Heart right ventricle (tissue), 16 donors: ENCODE measurements around the gene CEP131. TPM values are rescaled to one million over a fixed set of nuclear protein-coding genes. Genes with fewer than 3 reads are reported as not detected.

Source experiments
- ATAC-seq, 8 donors: fragments of 200-7000 bp; cut with Tn5 transposase; one replicate each; pipeline ENCODE4 v1.9.1; 2020; ENCODE audit warnings: mild to moderate bottlenecking in 8 of 8, moderate library complexity in 8 of 8, moderate number of reproducible peaks in 1 of 8
- DNase-seq, 2 donors: peaks; one replicate each; pipeline ENCODE4 v3.0.0-alpha.2; 2020
- H3K27ac ChIP-seq, 10 donors: fragments of 200-600 bp; sonication (generic) in 2 of 10; one replicate each; pipeline versions ENCODE4 v1.5.0 to v1.8.0; 2020 to 2022; ENCODE audit warnings: mild to moderate bottlenecking in 3 of 10
- H3K27me3 ChIP-seq, 7 donors: fragments of 200-600 bp; one replicate each; pipeline ENCODE4 v1.8.0; 2021 to 2022; ENCODE audit warnings: mild to moderate bottlenecking in 2 of 7
- H3K36me3 ChIP-seq, 9 donors: fragments of 200-600 bp; sonication (generic) in 1 of 9; one replicate each; pipeline versions ENCODE4 v1.5.0 to v1.8.0; 2020 to 2022; ENCODE audit warnings: mild to moderate bottlenecking in 2 of 9
- H3K4me1 ChIP-seq, 9 donors: fragments of 200-600 bp; sonication (generic) in 1 of 9; one replicate each; pipeline versions ENCODE4 v1.5.0 to v1.8.0; 2020 to 2022; ENCODE audit warnings: mild to moderate bottlenecking in 4 of 9
- H3K4me3 ChIP-seq, 10 donors: fragments of 200-600 bp; sonication (generic) in 2 of 10; one replicate each; pipeline versions ENCODE4 v1.5.0 to v1.8.0; 2020 to 2022; ENCODE audit warnings: mild to moderate bottlenecking in 7 of 10, moderate library complexity in 2 of 10
- H3K9me3 ChIP-seq, 11 donors: fragments of 200-600 bp in 10 of 11; sonication (generic) in 2 of 11; one replicate each; pipeline versions ENCODE4 v1.5.0 to v1.8.0; 2013 to 2022; ENCODE audit warnings: mild to moderate bottlenecking in 2 of 11, control low read depth in 1 of 11, moderate library complexity in 1 of 11
- CTCF ChIP-seq, 9 donors: fragments of 200-600 bp; sonication (generic) in 2 of 9; IDR thresholded peaks; one replicate each; pipeline versions ENCODE4 v1.5.0 to v1.8.0; 2021 to 2022; ENCODE audit warnings: antibody characterized with exemption in 9 of 9, mild to moderate bottlenecking in 5 of 9, moderate library complexity in 1 of 9
- WGBS, 2 donors: extraction: QIAGEN DNeasy Blood & Tissue Kit; methylation state at CpG; one replicate each; pipeline ENCODE4 v1.1.7; 2013; ENCODE audit warnings: inconsistent platforms in 1 of 2; 5-methylcytosine and 5-hydroxymethylcytosine counted together
- intact Hi-C, 10 donors: fragments of 100-400 bp; cut with DNase I; formaldehyde crosslinking; loops; one replicate each; pipeline versions ENCODE4 v1.11.1 to v1.14.2; 2022
- polyA plus RNA-seq, 2 donors: library from polyadenylated mRNA; stranded (reverse); fragments of 200-250 nt; gene quantifications; one replicate each; pipeline ENCODE4 v1.2.3, GENCODE V29; 2013
- total RNA-seq, 10 donors: library from RNA; stranded (reverse); fragmentation: NEBNext Ultra II Directional in 3 of 10; extraction: Animal tissue kit (Norgen Biotek cat#: 25700) in 3 of 10; gene quantifications; one replicate each; pipeline versions ENCODE4 v1.2.1 to v1.2.4, GENCODE V29; 2021 to 2023
- donor health status: Arrhythmogenic right ventricular cardiomyopathy.
- donor health status: ischemic (EF 13 %, LVEDD 7.1; RV severe dilation, severe dysfunction).
- donor health status: healthy with polysubstance abuse.
- donor health status: DM: no; HTN: yes; CAD: no.
- donor health status: DM: no; HTN: no; CAD: no.
- donor health status: ischemic (EF 25% LVEDD 6.9; RV normal size, moderate dysfunction).
- donor health status: ischemic (EF 25% LVEDD 5.7; RV mildly dilated, moderate dysfunction).
- donor health status: healthy.
- donor health status: DM: yes; HTN: yes; CAD: no.
- donor health status: Ischemic cardiomyopathy.
- donor health status: ischemic (EF 35%, LVEDD 5.7; RV mildly dilated, moderate dysfunction).
- donor health status: nonischemic (EF 11% LVEDD 7.7; RV severe dilation, severe dysfunction).
- donor health status: DM: yes; HTN: yes; CAD: no.
- donor health status: PGD.
- donor health status: ischemic (EF 29% LVEDD 5.4; RV normal size, mild dysfunction).
- donor health status: nonischemic (EF 23%, LVEDD 6.1; RV moderate dilation, normal function).

The CEP131 gene
- total and polyA plus RNA-seq, 12 donors, result 6.4 to 20.9 (median 8.0) TPM

GRCh38 chr17:81204578-81204977 lies 18.2 kb downstream of the CEP131 start:
- H3K4me1 ChIP-seq, result no peaks in the 10 kb centered on the region
- 89 to 93% methylated on average over 10 of the region's 10 CpGs for WGBS, 2 donors
- intact Hi-C loops, result loop anchor here in 2 of 10 donors (5.0 to 10.0 kb wide), 2 partner anchors 62 to 190 kb away; no protein-coding TSS in a partner anchor
- H3K27me3 ChIP-seq, result no peaks in the 10 kb centered on the region
- H3K4me3 ChIP-seq, result no peak overlapping the region
- no peak for ATAC-seq
- H3K36me3 ChIP-seq, result peaks cover 0 to 42% (median 0%) of the 10 kb centered on the region in 9 donors
- no peak for DNase-seq
- H3K9me3 ChIP-seq, result no peaks in the 10 kb centered on the region
- H3K27ac ChIP-seq, result no peak overlapping the region
- TF ChIP-seq CTCF (IDR thresholded peaks at IDR 0.05), result no peak

GRCh38 chr17:81203136-81203535 lies 19.6 kb downstream of the CEP131 start:
- ATAC-seq, result no peak
- 92 to 97% methylated on average over 20 of the region's 20 CpGs for whole genome bisulfite sequencing, 2 donors
- Histone ChIP-seq H3K27ac (no peak overlapping the region), H3K27me3 (no peaks in the 10 kb centered on the region), H3K9me3 (no peaks in the 10 kb centered on the region), H3K4me3 (no peak overlapping the region), H3K36me3 (peaks cover 0 to 48% (median 0%) of the 10 kb centered on the region in 9 donors), H3K4me1 (peaks cover 0 to 11% (median 0%) of the 10 kb centered on the region in 9 donors)
- DNase-seq, result no peak
- intact Hi-C loops, result loop anchor here in 2 of 10 donors (5.0 to 10.0 kb wide), 2 partner anchors 61 to 188 kb away; no protein-coding TSS in a partner anchor
- no peak for TF ChIP-seq CTCF (IDR thresholded peaks at IDR 0.05)

- peaks cover 0 to 54% (median 0%) of the 10 kb centered on the region in 9 donors for H3K36me3 ChIP-seq
These were observed 20.4 kb downstream of the CEP131 start for GRCh38 chr17:81202318-81202717.

More at GRCh38 chr17:81202318-81202717, 20.4 kb downstream of the CEP131 start:
- intact Hi-C loops, result loop anchor here in 2 of 10 donors (5.0 to 10.0 kb wide), 2 partner anchors 60 to 188 kb away; no protein-coding TSS in a partner anchor
- DNase-seq (no peak), ATAC-seq (no peak)
- H3K27ac ChIP-seq, result no peak overlapping the region
- TF ChIP-seq CTCF (IDR thresholded peaks at IDR 0.05), result no peak
- H3K9me3 ChIP-seq, result no peaks in the 10 kb centered on the region
- no peak overlapping the region for H3K4me3 ChIP-seq
- WGBS, 2 donors, result 95 to 97% methylated on average over 10 of the region's 10 CpGs
- H3K4me1 ChIP-seq, result peaks cover 0 to 19% (median 0%) of the 10 kb centered on the region in 9 donors
- H3K27me3 ChIP-seq, result no peaks in the 10 kb centered on the region
